ENCODE results near the gene SLC9A8. TPM values are rescaled to one million over a fixed set of nuclear protein-coding genes. Genes with fewer than 3 reads are reported as not detected.

The SLC9A8 gene
- polyA plus RNA-seq, 4 donors: 3.5 to 11.8 (median 6.1) TPM

- Histone ChIP-seq H3K4me1 (ENCODE audit: control insufficient read depth in 3 of 3, insufficient read depth in 2 of 3, low read depth in 1 of 3, low read length in 2 of 3) (peaks cover 5 to 27% (median 8%) of the 10 kb centered on the region in 3 donors), H3K4me3 (ENCODE audit: low read depth in 1 of 3, low read length in 3 of 3) (no peak overlapping the region), H3K27ac (ENCODE audit: low read depth in 1 of 3, low read length in 2 of 3) (no peak overlapping the region), H3K36me3 (ENCODE audit: control insufficient read depth in 3 of 3, insufficient read depth in 2 of 3, low read depth in 1 of 3, low read length in 3 of 3) (peaks cover 9 to 81% (median 22%) of the 10 kb centered on the region in 3 donors), H3K27me3 (ENCODE audit: control insufficient read depth in 3 of 3, insufficient read depth in 3 of 3, low read length in 3 of 3) (no peaks in the 10 kb centered on the region), H3K9me3 (ENCODE audit: control insufficient read depth in 2 of 2, insufficient read depth in 1 of 2, low read depth in 1 of 2, low read length in 1 of 2) (no peaks in the 10 kb centered on the region)
- 89 to 94% (median 91%) methylated on average over 19 of the region's 19 CpGs for WGBS, 3 donors
- DNase-seq (no peak), FAIRE-seq (no peak)
These were observed 95.0 kb downstream of the SLC9A8 start for GRCh38 chr20:49907405-49908257.

- no peak for FAIRE-seq
- WGBS, 3 donors: 93 to 97% (median 94%) methylated on average over 11 of the region's 11 CpGs
These were observed 95.6 kb downstream of the SLC9A8 start for GRCh38 chr20:49908258-49908565.

DNA sequence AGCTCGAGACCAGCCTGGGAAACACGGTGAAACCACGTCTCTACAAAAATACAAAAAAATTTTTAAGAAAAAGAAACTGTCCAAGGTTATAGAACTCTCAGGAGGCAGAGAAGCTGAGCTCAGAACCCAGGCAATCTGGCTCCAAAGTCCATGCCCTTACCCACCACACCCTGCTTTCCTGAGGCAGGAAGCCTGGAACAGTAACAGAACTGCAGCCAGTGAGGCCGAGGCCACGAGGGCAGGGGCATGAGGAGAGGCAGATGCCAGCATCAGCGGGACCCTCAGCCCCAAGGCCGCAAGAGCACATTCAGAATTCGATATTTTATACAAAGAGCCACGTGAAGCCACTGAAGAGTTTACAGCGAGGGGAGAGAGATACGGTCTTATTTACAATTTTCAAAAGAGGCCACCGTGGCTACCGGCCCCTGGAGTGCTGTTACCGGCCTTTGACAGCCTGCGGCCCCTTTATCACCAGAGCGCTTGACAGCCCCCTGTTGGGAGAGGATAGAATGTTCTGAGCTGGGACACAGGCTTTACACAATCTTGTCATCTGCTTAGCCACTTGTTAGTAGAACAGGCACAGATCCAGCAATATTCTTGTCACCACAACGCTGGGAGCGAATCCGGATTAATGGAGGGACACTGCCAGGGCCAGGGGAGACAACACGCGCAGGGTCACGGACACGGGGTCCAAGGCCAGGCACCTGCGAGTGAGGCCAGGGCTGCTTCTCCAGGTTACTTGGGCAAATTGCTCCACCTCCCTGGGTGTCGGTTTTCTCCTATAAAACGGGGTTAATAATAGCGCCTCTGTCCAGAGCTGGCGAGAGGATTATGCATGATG, 97.1 kb downstream of the SLC9A8 start:
- Histone ChIP-seq H3K4me3 (ENCODE audit: low read depth in 1 of 3, low read length in 3 of 3) (no peak overlapping the region), H3K9me3 (ENCODE audit: control insufficient read depth in 2 of 2, insufficient read depth in 1 of 2, low read depth in 1 of 2, low read length in 1 of 2) (no peaks in the 10 kb centered on the region), H3K4me1 (ENCODE audit: control insufficient read depth in 3 of 3, insufficient read depth in 2 of 3, low read depth in 1 of 3, low read length in 2 of 3) (peaks cover 10 to 41% (median 10%) of the 10 kb centered on the region in 3 donors), H3K36me3 (ENCODE audit: control insufficient read depth in 3 of 3, insufficient read depth in 2 of 3, low read depth in 1 of 3, low read length in 3 of 3) (peaks cover 6 to 73% (median 18%) of the 10 kb centered on the region in 3 donors), H3K27me3 (ENCODE audit: control insufficient read depth in 3 of 3, insufficient read depth in 3 of 3, low read length in 3 of 3) (no peaks in the 10 kb centered on the region), H3K27ac (ENCODE audit: low read depth in 1 of 3, low read length in 2 of 3) (peak overlapping the region; percentile 80 to 91 (median 81))
- 14 to 58% (median 41%) methylated on average over 28 of the region's 28 CpGs for WGBS, 3 donors
- FAIRE-seq: no peak
- peak; percentile 92 to 95 for DNase-seq

More at GRCh38 chr20:49908258-49908565, 95.6 kb downstream of the SLC9A8 start:
- Histone ChIP-seq H3K27me3 (ENCODE audit: control insufficient read depth in 3 of 3, insufficient read depth in 3 of 3, low read length in 3 of 3) (no peaks in the 10 kb centered on the region), H3K4me1 (ENCODE audit: control insufficient read depth in 3 of 3, insufficient read depth in 2 of 3, low read depth in 1 of 3, low read length in 2 of 3) (peaks cover 6 to 29% (median 8%) of the 10 kb centered on the region in 3 donors), H3K4me3 (ENCODE audit: low read depth in 1 of 3, low read length in 3 of 3) (no peak overlapping the region), H3K36me3 (ENCODE audit: control insufficient read depth in 3 of 3, insufficient read depth in 2 of 3, low read depth in 1 of 3, low read length in 3 of 3) (peaks cover 9 to 79% (median 22%) of the 10 kb centered on the region in 3 donors), H3K27ac (ENCODE audit: low read depth in 1 of 3, low read length in 2 of 3) (no peak overlapping the region), H3K9me3 (ENCODE audit: control insufficient read depth in 2 of 2, insufficient read depth in 1 of 2, low read depth in 1 of 2, low read length in 1 of 2) (no peaks in the 10 kb centered on the region)
- no peak for DNase-seq

- peak overlapping the region; percentile 80 to 91 (median 81) for H3K27ac ChIP-seq (ENCODE audit: low read depth in 1 of 3, low read length in 2 of 3)
- WGBS, 3 donors: 31 to 68% (median 48%) methylated on average over 4 of the region's 4 CpGs
- H3K4me1 ChIP-seq (ENCODE audit: control insufficient read depth in 3 of 3, insufficient read depth in 2 of 3, low read depth in 1 of 3, low read length in 2 of 3): peaks cover 10 to 41% (median 10%) of the 10 kb centered on the region in 3 donors
- FAIRE-seq: no peak
- H3K9me3 ChIP-seq (ENCODE audit: control insufficient read depth in 2 of 2, insufficient read depth in 1 of 2, low read depth in 1 of 2, low read length in 1 of 2): no peaks in the 10 kb centered on the region
- H3K4me3 ChIP-seq (ENCODE audit: low read depth in 1 of 3, low read length in 3 of 3): no peak overlapping the region
- peaks cover 6 to 67% (median 18%) of the 10 kb centered on the region in 3 donors for H3K36me3 ChIP-seq (ENCODE audit: control insufficient read depth in 3 of 3, insufficient read depth in 2 of 3, low read depth in 1 of 3, low read length in 3 of 3)
- no peaks in the 10 kb centered on the region for H3K27me3 ChIP-seq (ENCODE audit: control insufficient read depth in 3 of 3, insufficient read depth in 3 of 3, low read length in 3 of 3)
- no peak for DNase-seq
These were observed 97.7 kb downstream of the SLC9A8 start for GRCh38 chr20:49910340-49910706.

DNA sequence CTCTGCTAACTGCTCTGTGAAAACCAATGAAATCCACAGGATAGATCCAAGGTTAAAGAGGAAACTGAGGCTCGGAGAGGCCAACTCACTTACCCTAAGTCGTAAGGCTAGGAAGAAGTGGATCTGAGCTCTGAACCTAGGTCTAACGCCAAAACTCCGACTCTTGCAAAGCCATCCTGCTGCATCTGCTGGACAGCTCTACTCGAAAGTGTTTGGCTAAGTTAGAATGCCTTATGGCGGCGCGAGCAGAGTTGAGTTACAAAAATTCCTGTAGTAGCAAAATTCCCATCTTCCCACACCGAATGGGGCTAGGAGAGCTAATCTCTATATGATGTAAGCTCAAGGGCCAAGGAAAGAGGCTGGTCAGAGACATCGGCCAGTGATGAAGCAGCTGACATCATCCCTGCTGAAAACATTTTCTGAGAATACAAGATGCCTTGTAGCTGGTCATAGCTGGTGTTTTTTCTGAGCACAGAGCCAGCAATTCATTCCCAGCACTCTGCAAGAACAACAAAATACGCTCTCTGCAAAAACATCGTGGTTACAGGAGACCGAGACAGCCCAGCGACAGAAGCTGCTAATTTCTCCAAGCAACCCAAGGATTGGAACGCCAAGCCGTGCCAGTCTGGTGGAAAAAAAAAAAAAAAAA, 100.9 kb downstream of the SLC9A8 start:
- no peak overlapping the region for H3K27ac ChIP-seq (ENCODE audit: low read depth in 1 of 3, low read length in 2 of 3)
- DNase-seq: no peak
- no peaks in the 10 kb centered on the region for H3K27me3 ChIP-seq (ENCODE audit: control insufficient read depth in 3 of 3, insufficient read depth in 3 of 3, low read length in 3 of 3)
- H3K4me1 ChIP-seq (ENCODE audit: control insufficient read depth in 3 of 3, insufficient read depth in 2 of 3, low read depth in 1 of 3, low read length in 2 of 3): peaks cover 10 to 51% (median 13%) of the 10 kb centered on the region in 3 donors
- H3K9me3 ChIP-seq (ENCODE audit: control insufficient read depth in 2 of 2, insufficient read depth in 1 of 2, low read depth in 1 of 2, low read length in 1 of 2): no peaks in the 10 kb centered on the region
- no peak for FAIRE-seq
- H3K4me3 ChIP-seq (ENCODE audit: low read depth in 1 of 3, low read length in 3 of 3): peak overlapping the region in 1 of 3 donors; percentile 67
- peaks cover 0 to 35% (median 2%) of the 10 kb centered on the region in 3 donors for H3K36me3 ChIP-seq (ENCODE audit: control insufficient read depth in 3 of 3, insufficient read depth in 2 of 3, low read depth in 1 of 3, low read length in 3 of 3)
- 65 to 80% (median 66%) methylated on average over 16 of the region's 16 CpGs for WGBS, 3 donors

DNA sequence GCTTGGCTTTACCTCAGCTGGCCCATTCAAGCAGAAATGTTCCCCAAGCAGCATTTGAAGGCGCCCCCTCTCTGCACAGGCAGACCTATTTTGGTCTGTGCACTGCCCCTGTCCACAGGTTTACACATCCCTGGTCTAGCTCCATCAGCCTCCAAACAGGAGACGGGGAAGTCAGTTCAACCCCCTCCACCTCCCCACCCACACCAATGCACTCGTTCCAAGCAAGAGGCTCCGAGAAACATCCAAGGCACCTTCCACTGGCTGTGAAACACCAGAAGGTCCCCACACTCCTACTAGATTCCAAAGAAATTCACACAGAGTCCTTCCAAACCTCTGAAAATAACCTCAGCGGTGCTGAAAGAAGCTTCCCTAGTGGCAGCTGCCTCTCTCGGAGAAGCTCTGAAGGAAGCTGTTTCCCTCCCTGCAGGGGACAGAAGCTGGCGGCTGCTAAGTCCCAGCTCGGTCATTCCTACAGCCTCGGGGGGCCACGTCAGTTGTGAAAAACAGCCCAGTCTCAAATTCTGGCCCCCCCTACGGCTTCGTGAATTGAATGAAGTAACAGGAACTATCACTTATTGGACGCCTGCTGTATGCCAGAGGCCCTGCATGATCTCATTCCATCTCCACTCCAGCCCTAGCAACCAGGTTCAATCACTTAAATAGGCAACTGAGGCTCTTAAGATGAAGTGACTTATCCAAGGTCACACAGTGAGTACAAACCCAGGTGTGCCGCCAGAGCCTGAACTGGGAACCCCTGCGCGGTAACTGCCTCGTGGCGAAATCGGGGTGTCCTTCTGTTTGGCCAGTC, 101.9 kb downstream of the SLC9A8 start:
- Histone ChIP-seq H3K4me3 (ENCODE audit: low read depth in 1 of 3, low read length in 3 of 3) (peak overlapping the region; percentile 67 to 90 (median 81)), H3K36me3 (ENCODE audit: control insufficient read depth in 3 of 3, insufficient read depth in 2 of 3, low read depth in 1 of 3, low read length in 3 of 3) (peaks cover 0 to 27% (median 0%) of the 10 kb centered on the region in 3 donors), H3K4me1 (ENCODE audit: control insufficient read depth in 3 of 3, insufficient read depth in 2 of 3, low read depth in 1 of 3, low read length in 2 of 3) (peaks cover 10 to 44% (median 11%) of the 10 kb centered on the region in 3 donors), H3K9me3 (ENCODE audit: control insufficient read depth in 2 of 2, insufficient read depth in 1 of 2, low read depth in 1 of 2, low read length in 1 of 2) (no peaks in the 10 kb centered on the region), H3K27ac (ENCODE audit: low read depth in 1 of 3, low read length in 2 of 3) (peak overlapping the region; percentile 94 to 98 (median 97)), H3K27me3 (ENCODE audit: control insufficient read depth in 3 of 3, insufficient read depth in 3 of 3, low read length in 3 of 3) (no peaks in the 10 kb centered on the region)
- DNase-seq (peak; percentile 54 to 56), FAIRE-seq (no peak)
- 1 to 5% (median 3%) methylated on average over 19 of the region's 19 CpGs for WGBS, 3 donors

DNA sequence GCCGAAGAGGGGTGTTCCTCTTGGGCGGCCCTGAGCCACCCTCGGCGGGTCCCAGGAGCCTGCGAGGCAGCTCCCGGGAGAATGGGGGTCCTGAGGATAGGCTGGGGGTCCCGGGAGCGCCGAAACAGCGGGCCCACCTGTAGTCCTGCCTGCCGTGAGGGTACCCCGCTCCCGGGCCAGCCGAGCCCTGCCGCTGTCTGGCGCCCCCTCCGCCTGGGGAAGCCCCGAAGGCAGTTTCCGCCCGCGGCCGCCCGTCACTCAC, 102.4 kb downstream of the SLC9A8 start:
- H3K4me1 ChIP-seq (ENCODE audit: control insufficient read depth in 3 of 3, insufficient read depth in 2 of 3, low read depth in 1 of 3, low read length in 2 of 3): peaks cover 8 to 39% (median 11%) of the 10 kb centered on the region in 3 donors
- no peak for DNase-seq
- no peak for FAIRE-seq

More for the DNA sequence above, 102.4 kb downstream of the SLC9A8 start:
- peak overlapping the region; percentile 94 to 98 (median 97) for H3K27ac ChIP-seq (ENCODE audit: low read depth in 1 of 3, low read length in 2 of 3)
- H3K27me3 ChIP-seq (ENCODE audit: control insufficient read depth in 3 of 3, insufficient read depth in 3 of 3, low read length in 3 of 3): no peaks in the 10 kb centered on the region
- H3K36me3 ChIP-seq (ENCODE audit: control insufficient read depth in 3 of 3, insufficient read depth in 2 of 3, low read depth in 1 of 3, low read length in 3 of 3): peaks cover 0 to 21% (median 0%) of the 10 kb centered on the region in 3 donors
- WGBS, 3 donors: 0 to 1% (median 1%) methylated on average over 14 to 23 of the region's 23 CpGs
- H3K9me3 ChIP-seq (ENCODE audit: control insufficient read depth in 2 of 2, insufficient read depth in 1 of 2, low read depth in 1 of 2, low read length in 1 of 2): no peaks in the 10 kb centered on the region
- peak overlapping the region; percentile 67 to 90 (median 81) for H3K4me3 ChIP-seq (ENCODE audit: low read depth in 1 of 3, low read length in 3 of 3)
